OCI-LY1 (cell line): ENCODE data around the gene PNPLA6.
A peak's percentile ranks its signal among the peaks of the same experiment; 100 is the strongest.

Source experiments
- H2AFZ ChIP-seq: fragments of 200-600 bp; sonication (generic), shearing (Covaris generic); 2 replicates; pipeline ENCODE4 v1.6.0; 2014; ENCODE audit warnings: antibody characterized with exemption, mild to moderate bottlenecking, low read length
- H3F3A ChIP-seq: fragments of 200-600 bp; sonication (generic), shearing (Covaris generic); 2 replicates; pipeline ENCODE4 v1.6.0; 2014; ENCODE audit warnings: mild to moderate bottlenecking, antibody characterized with exemption, low read length, moderate library complexity; ENCODE audit not compliant: insufficient read depth
- H3K27ac ChIP-seq: fragments of 200-600 bp; sonication (generic); 2 replicates; pipeline ENCODE4 v1.5.1; 2014; ENCODE audit warnings: low read length, mixed run types, mild to moderate bottlenecking, low read depth; ENCODE audit not compliant: poor library complexity, severe bottlenecking
- H3K27me3 ChIP-seq: fragments of 200-600 bp; sonication (generic); 2 replicates; pipeline ENCODE4 v1.6.0; 2014; ENCODE audit warnings: antibody characterized with exemption, mild to moderate bottlenecking, low read length, moderate library complexity; ENCODE audit not compliant: insufficient read depth
- H3K36me3 ChIP-seq: fragments of 200-600 bp; sonication (generic); 2 replicates; pipeline ENCODE4 v1.6.1; 2014; ENCODE audit warnings: mild to moderate bottlenecking, antibody characterized with exemption, low read length, moderate library complexity, mixed read lengths; ENCODE audit not compliant: insufficient read depth
- H3K4me1 ChIP-seq: fragments of 200-600 bp; sonication (generic); 2 replicates; pipeline ENCODE4 v1.5.1; 2014; ENCODE audit warnings: mild to moderate bottlenecking, low read length, moderate library complexity; ENCODE audit not compliant: insufficient read depth, severe bottlenecking
- H3K4me2 ChIP-seq: fragments of 200-600 bp; sonication (generic), shearing (Covaris generic); 2 replicates; pipeline ENCODE4 v1.6.1; 2014; ENCODE audit warnings: low read length
- H3K4me3 ChIP-seq: fragments of 200-600 bp; sonication (generic); 2 replicates; pipeline ENCODE4 v1.5.1; 2014; ENCODE audit warnings: low read length, low read depth, mild to moderate bottlenecking, mixed read lengths; ENCODE audit not compliant: poor library complexity, severe bottlenecking
- H3K79me2 ChIP-seq: fragments of 200-600 bp; shearing (Covaris generic); 2 replicates; pipeline ENCODE4 v1.6.1; 2016; ENCODE audit warnings: mixed run types, low read length, mixed read lengths; ENCODE audit not compliant: insufficient read depth
- H3K9ac ChIP-seq: fragments of 200-600 bp; sonication (generic), shearing (Covaris generic); 2 replicates; pipeline ENCODE4 v1.6.1; 2014; ENCODE audit warnings: mild to moderate bottlenecking, low read length, mixed read lengths
- H3K9me2 ChIP-seq: fragments of 200-600 bp; sonication (generic), shearing (Covaris generic); 2 replicates; pipeline ENCODE4 v1.6.1; 2014; ENCODE audit warnings: low read depth, mild to moderate bottlenecking, low read length, mixed read lengths
- H3K9me3 ChIP-seq: fragments of 200-600 bp; shearing (Covaris generic); 2 replicates; pipeline ENCODE4 v1.6.1; 2014; ENCODE audit warnings: low read length, mixed read lengths
- H4K20me1 ChIP-seq: fragments of 200-600 bp; sonication (generic), shearing (Covaris generic); 2 replicates; pipeline ENCODE4 v1.6.0; 2016; ENCODE audit warnings: mild to moderate bottlenecking, low read length; ENCODE audit not compliant: insufficient read depth
- EZH2 ChIP-seq: fragments of 200-600 bp; sonication (generic), shearing (Covaris generic); IDR thresholded peaks from 2 replicates; pipeline ENCODE4 v1.8.0; 2017; ENCODE audit warnings: borderline replicate concordance, mixed run types, mild to moderate bottlenecking, antibody characterized with exemption, low read length, moderate library complexity, mixed read lengths
- TF ChIP-seq, protein P1 (sequence below): fragments of 200-600 bp; sonication (generic), shearing (Covaris generic); IDR thresholded peaks from 2 replicates; pipeline ENCODE4 v1.5.1; 2017; ENCODE audit warnings: mild to moderate bottlenecking, antibody characterized with exemption, low read length, moderate library complexity, mixed read lengths

Gene PNPLA6

DNA sequence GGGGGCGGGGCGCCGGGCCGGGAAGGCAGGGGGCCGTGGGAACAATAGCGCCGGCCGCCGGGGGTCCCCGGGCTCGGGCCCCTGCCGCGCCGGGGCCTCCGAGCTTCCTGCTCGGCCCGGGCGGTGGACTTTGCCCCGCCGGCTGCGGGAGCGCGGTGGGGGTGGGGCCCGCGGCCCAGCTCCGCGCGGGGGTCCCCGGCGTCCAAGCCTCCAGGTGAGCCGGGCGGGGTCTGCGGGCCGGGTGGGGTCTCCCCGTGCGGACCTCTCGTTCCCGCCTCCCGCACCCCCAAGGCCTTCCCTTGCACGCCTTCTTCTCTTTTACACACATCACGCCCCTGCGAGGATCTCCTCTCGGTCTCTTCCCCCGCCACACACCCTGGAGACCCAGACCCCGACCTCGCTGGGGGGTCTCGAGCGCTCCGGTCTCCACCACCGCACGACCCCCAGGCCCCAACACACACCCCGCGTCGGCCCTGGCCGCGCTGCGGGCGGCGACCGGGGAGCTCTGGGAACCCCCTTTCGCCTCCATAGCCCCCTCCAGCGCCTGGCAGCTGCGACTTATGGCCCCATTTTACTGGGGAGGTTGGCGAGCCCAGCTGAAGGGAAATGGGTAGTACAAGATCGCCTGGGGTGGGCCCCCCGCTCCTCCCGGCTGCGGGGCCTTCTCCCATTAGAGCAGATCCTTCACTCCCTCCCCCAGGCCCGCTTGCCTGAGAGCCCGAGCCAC, 60.9 kb downstream of the PNPLA6 start:
- no peak overlapping the region for H3K27ac ChIP-seq
- H3K79me2 ChIP-seq: no peaks in the 10 kb centered on the region
- H3F3A ChIP-seq: no peaks in the 10 kb centered on the region
- no peaks in the 10 kb centered on the region for H3K36me3 ChIP-seq
- H3K4me3 ChIP-seq: peak overlapping the region; percentile 67
- H2AFZ ChIP-seq: no peak overlapping the region
- no peaks in the 10 kb centered on the region for H4K20me1 ChIP-seq
- no peaks in the 10 kb centered on the region for H3K9me3 ChIP-seq
- H3K9me2 ChIP-seq: no peaks in the 10 kb centered on the region
- peak overlapping the region; percentile 35; the same call in 1 of the 2 replicates for H3K9ac ChIP-seq
- peak overlapping the region; percentile 62 for H3K4me2 ChIP-seq
- H3K4me1 ChIP-seq: peaks cover 8% of the 10 kb centered on the region
- H3K27me3 ChIP-seq: 0 out of 2 replicates have a peak, but pooled peaks cover 8% of the 10 kb centered on the region
- no peak for TF ChIP-seq EZH2
- TF ChIP-seq, protein P1, sequence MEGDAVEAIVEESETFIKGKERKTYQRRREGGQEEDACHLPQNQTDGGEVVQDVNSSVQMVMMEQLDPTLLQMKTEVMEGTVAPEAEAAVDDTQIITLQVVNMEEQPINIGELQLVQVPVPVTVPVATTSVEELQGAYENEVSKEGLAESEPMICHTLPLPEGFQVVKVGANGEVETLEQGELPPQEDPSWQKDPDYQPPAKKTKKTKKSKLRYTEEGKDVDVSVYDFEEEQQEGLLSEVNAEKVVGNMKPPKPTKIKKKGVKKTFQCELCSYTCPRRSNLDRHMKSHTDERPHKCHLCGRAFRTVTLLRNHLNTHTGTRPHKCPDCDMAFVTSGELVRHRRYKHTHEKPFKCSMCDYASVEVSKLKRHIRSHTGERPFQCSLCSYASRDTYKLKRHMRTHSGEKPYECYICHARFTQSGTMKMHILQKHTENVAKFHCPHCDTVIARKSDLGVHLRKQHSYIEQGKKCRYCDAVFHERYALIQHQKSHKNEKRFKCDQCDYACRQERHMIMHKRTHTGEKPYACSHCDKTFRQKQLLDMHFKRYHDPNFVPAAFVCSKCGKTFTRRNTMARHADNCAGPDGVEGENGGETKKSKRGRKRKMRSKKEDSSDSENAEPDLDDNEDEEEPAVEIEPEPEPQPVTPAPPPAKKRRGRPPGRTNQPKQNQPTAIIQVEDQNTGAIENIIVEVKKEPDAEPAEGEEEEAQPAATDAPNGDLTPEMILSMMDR: no peak

DNA sequence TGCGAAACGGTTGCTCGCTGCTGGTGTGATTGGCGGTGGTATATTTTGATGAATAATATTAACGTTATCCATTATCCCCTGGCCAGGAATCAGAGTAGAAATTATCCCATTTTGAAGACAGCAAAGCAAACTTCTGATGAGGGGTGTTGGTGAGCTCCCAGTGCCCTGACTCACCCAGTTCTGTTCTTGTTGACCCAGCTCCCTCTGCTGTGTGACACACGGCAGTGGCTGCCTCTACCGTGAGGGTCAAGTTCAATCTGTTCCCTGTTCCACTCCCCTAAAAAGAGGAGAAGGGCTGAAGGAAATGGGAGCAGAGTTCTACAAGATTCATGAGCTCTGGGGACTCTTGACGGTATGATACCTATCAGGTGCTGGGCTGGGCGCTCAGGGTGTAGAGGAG, 62.2 kb downstream of the PNPLA6 start:
- no peak overlapping the region for H3K9ac ChIP-seq
- H3K27me3 ChIP-seq: 0 out of 2 replicates have a peak, but pooled peaks cover 8% of the 10 kb centered on the region
- H4K20me1 ChIP-seq: no peaks in the 10 kb centered on the region
- H3K36me3 ChIP-seq: no peaks in the 10 kb centered on the region
- no peak overlapping the region for H3K27ac ChIP-seq
- no peak overlapping the region for H3K4me2 ChIP-seq
- no peaks in the 10 kb centered on the region for H3K9me3 ChIP-seq
- no peaks in the 10 kb centered on the region for H3K9me2 ChIP-seq
- H3K4me1 ChIP-seq: peaks cover 8% of the 10 kb centered on the region
- no peak for TF ChIP-seq EZH2
- H3F3A ChIP-seq: no peaks in the 10 kb centered on the region
- H3K4me3 ChIP-seq: no peak overlapping the region
- H3K79me2 ChIP-seq: no peaks in the 10 kb centered on the region
- H2AFZ ChIP-seq: no peak overlapping the region

DNA sequence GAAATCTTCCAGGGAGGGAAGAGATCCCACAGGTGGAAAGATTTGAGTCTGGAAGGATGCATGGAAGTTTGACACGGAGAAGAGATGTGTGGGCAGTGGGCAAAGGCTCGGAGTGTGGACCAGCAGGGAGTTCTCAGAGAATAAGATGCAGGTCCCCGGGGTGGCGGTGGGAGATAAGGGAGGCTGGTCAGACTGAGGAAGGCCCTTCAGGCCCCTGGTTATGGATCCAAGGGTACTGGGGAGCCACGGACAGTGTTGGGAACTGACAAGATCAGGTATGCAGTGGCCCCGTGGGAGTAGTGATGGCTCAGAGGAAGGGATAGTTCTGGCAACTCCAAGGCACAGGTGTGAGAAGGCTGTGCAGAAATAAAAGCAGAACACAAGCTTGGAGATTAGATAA, 62.7 kb downstream of the PNPLA6 start:
- Histone ChIP-seq H3K27me3 (0 out of 2 replicates have a peak, but pooled peaks cover 8% of the 10 kb centered on the region), H3K27ac (no peak overlapping the region), H3K4me3 (no peak overlapping the region), H3K9me3 (no peaks in the 10 kb centered on the region), H3K4me2 (no peak overlapping the region), H3K9me2 (no peaks in the 10 kb centered on the region), H4K20me1 (no peaks in the 10 kb centered on the region), H3K4me1 (peaks cover 8% of the 10 kb centered on the region), H3F3A (no peaks in the 10 kb centered on the region), H3K79me2 (no peaks in the 10 kb centered on the region), H3K9ac (no peak overlapping the region), H2AFZ (no peak overlapping the region), H3K36me3 (no peaks in the 10 kb centered on the region)
- TF ChIP-seq, protein P1: no peak
- no peak for TF ChIP-seq EZH2

DNA sequence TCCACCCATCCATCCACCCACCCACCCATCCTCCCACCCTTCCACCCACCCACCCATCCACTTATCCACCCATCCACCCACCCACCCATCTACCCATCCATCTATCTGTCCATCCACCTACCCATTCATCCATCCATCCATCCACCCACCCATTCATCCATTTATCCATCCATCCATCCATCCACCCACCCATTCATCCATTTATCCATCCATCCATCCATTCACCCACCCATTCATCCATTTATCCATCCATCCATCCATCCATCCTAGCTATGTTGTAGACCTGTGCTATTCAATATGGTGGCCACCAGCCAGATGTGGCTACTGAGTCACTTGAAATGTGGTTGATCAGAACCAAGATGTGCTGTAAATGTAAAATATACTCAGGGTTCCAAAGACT, 65.2 kb downstream of the PNPLA6 start:
- H3K27me3 ChIP-seq: 0 out of 2 replicates have a peak, but pooled peaks cover 8% of the 10 kb centered on the region
- H4K20me1 ChIP-seq: no peaks in the 10 kb centered on the region
- no peaks in the 10 kb centered on the region for H3F3A ChIP-seq
- no peaks in the 10 kb centered on the region for H3K36me3 ChIP-seq
- no peak overlapping the region for H3K9ac ChIP-seq
- no peak for TF ChIP-seq EZH2
- TF ChIP-seq, protein P1: no peak
- no peak overlapping the region for H3K4me2 ChIP-seq
- no peaks in the 10 kb centered on the region for H3K9me2 ChIP-seq
- H3K4me1 ChIP-seq: peaks cover 8% of the 10 kb centered on the region
- H3K9me3 ChIP-seq: no peaks in the 10 kb centered on the region
- H3K4me3 ChIP-seq: no peak overlapping the region
- no peak overlapping the region for H3K27ac ChIP-seq
- H3K79me2 ChIP-seq: no peaks in the 10 kb centered on the region
- H2AFZ ChIP-seq: no peak overlapping the region
